GM13976 (cell line): ENCODE data around the gene CMTR2.
"Not testable (repeated sequence)": the region's sequence is repeated elsewhere in the genome, so short reads cannot be mapped to it uniquely, and the experiment has no call there.

Experiments used
- DNase-seq: peaks from one replicate; pipeline ENCODE4 v3.0.0; 2012; ENCODE audit warnings: low spot score
- in situ Hi-C: fragments of 300-500 bp; cut with MboI; formaldehyde crosslinking; loops from one replicate; pipeline ENCODE4 v1.12.0; 2022; ENCODE audit warnings: low sequenced_read_pairs, mixed read lengths, inconsistent platforms; ENCODE audit not compliant: unreplicated experiment
- TF ChIP-seq, protein P1 (sequence below): IDR thresholded peaks from 2 replicates; pipeline ENCODE4 v1.5.1; 2012; ENCODE audit warnings: borderline replicate concordance, mild to moderate bottlenecking; ENCODE audit not compliant: insufficient read depth; ENCODE audit errors: extremely low read depth, missing control alignments, control extremely low read depth

CMTR2 gene

DNA sequence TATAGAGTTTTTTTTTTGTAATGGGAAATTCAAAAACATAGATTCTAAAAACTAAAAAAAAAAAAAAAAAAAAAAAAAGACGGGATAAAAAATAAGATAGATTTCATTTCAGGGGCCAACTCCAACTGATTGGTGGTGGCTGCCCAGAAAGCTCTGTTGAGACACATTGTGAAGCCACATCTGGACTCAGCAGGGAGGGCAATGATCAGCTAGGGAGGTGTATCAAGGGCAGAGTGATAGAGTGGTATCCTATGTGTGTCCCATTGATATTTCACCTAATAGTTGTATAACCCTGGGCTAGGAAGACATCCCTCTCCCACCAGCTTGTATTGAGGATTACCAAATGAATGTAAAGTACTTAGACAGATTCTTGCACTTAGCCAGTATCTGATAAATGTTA is 6.7 kb upstream of the CMTR2 start:
- TF ChIP-seq, protein P1, sequence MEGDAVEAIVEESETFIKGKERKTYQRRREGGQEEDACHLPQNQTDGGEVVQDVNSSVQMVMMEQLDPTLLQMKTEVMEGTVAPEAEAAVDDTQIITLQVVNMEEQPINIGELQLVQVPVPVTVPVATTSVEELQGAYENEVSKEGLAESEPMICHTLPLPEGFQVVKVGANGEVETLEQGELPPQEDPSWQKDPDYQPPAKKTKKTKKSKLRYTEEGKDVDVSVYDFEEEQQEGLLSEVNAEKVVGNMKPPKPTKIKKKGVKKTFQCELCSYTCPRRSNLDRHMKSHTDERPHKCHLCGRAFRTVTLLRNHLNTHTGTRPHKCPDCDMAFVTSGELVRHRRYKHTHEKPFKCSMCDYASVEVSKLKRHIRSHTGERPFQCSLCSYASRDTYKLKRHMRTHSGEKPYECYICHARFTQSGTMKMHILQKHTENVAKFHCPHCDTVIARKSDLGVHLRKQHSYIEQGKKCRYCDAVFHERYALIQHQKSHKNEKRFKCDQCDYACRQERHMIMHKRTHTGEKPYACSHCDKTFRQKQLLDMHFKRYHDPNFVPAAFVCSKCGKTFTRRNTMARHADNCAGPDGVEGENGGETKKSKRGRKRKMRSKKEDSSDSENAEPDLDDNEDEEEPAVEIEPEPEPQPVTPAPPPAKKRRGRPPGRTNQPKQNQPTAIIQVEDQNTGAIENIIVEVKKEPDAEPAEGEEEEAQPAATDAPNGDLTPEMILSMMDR, result no peak
- in situ Hi-C loops, result no loop called here
- DNase-seq, result no peak

DNA sequence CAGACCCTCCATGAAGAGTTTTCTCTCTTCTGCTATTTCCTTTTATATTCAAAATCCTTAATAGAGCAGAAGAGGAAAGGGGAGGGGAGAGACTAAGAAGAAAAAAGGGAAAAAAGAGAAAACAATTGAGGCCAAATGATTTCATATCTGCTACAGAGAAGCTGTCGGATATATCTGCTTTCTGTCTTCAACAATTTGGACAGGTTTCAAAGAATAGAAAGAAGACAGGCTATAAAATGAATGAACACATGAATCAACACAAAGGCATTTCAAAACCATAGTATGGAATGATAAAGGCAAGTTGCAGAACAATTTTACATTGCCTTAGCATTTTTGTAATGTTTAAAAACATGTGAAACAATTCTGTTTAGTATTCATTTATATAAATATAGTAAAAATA is 4.7 kb upstream of the CMTR2 start:
- in situ Hi-C loops, result no loop called here
- TF ChIP-seq, protein P1, result no peak
- no peak for DNase-seq

DNA sequence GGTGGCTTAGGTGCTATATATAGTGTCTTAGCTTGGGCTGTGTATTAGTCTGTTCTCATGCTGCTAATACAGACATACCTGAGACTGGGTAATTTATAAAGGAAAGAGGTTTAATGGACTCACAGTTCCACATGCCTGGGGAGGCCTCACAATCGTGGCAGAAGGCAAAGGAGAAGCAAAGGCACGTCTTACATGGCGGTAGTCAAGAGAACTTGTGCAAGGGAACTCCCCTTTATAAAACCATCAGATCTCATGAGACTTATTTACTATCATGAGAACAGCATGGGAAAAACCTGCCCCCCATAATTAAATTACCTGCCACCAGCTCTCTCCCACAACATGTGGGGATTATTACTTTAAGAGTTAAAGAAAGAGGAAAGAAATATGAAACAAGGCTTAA is 2.9 kb upstream of the CMTR2 start:
- in situ Hi-C loops, result not testable (repeated sequence)

DNA sequence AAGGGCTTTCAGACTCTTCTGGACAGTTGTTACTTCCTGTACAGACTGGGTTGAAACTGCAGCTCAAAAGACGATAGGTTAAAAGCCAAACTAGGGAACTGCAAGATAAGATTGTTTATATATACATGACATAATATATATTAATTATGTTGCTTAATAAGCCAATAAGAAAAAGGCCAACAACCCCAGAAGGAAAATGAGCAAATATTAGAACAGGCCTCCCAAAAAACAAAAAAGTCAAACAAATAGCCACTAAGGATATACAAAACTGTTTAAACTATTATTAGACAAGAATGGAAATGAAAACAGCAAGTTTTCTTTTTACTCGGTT is 495 bp upstream of the CMTR2 start:
- DNase-seq, result no peak
- in situ Hi-C loops, result no loop called here
- TF ChIP-seq, protein P1, result no peak

More for the DNA sequence above, 2.9 kb upstream of the CMTR2 start:
- DNase-seq, result not testable (repeated sequence)

DNA sequence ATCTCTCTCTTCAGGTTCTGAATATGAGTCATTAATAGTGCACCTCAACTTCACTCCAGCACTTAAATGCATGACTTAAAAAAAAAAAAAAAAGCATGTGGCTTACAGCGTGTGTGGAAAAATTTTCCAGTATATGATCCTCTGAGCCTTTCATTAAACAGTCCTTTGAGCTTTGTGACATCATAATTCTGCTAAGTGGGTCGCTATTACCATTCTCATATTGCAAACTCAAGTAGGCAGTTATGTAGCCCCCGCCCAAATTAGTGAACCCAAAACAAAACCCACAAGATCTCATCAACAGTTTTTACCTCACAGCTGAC is 672 bp downstream of the CMTR2 start:
- in situ Hi-C loops, result no loop called here
- no peak for DNase-seq
- TF ChIP-seq, protein P1, result no peak

DNA sequence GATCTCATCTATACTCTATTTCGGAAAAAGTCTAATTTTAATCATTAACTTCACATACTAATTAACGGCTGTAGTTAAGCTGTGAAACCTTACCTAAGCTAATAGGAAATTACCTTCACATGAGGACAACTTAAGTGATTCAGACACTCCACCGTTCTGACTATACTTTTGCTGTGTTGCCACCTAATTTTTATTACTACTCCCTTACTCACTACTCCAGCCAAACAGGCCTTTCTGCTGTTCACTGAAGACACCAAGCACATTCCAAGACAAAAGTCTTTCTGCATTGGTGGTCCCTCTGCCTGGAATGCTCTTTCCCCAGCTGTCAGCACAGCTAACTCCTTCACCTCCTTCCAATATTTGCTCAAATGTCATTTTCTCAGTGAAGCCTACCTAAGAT is 1.3 kb downstream of the CMTR2 start:
- in situ Hi-C loops, result no loop called here
- DNase-seq, result no peak
- TF ChIP-seq, protein P1, result no peak

DNA sequence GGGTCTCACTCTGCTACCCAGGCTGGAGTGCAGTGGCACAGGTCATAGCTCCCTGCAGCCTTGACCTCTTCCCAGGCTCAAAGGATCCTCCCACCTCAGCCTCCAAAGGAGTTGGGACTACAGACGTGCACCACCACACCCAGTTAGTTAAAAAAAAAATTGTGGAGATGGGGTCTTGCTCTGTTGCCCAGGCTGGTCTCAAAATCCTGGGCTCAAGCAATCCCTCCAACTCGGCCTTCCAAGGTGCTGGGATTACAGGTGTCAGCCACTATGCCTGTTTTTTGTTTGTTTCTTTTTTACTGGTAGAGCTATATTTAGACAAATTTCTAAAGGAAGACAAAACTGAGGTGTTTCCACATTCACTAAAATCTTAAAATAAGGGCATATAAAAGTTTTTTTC is 1.7 kb downstream of the CMTR2 start:
- TF ChIP-seq, protein P1, result no peak
- in situ Hi-C loops, result no loop called here
- no peak for DNase-seq
